WTC11 (cell line): ENCODE measurements around the gene SPECC1L. TPM values are rescaled to one million over a fixed set of nuclear protein-coding genes. Genes with fewer than 3 reads are reported as not detected.

Source experiments
- ATAC-seq: fragments of 200-7000 bp; cut with Tn5 transposase; 2 replicates; pipeline ENCODE4 v1.10.0; 2021; ENCODE audit warnings: mild to moderate bottlenecking, moderate library complexity
- CTCF ChIA-PET: fragments of 300-600 bp; sonication (Branson Sonifier 250); formaldehyde crosslinking; loops from one replicate; lab custom pipeline; 2021; ENCODE audit warnings: antibody characterized with exemption; lab: Charles Lee
- POLR2A ChIA-PET: fragments of 350-600 bp; sonication (Branson Sonifier 250); formaldehyde crosslinking; loops from one replicate; lab custom pipeline; 2021; ENCODE audit warnings: antibody characterized with exemption; lab: Charles Lee
- DNase-seq: peaks from one replicate; pipeline ENCODE4 v3.0.0; 2021; ENCODE audit warnings: low spot score
- H3K27ac Mint-ChIP-seq: 2 replicates; pipeline ENCODE4 v1.8.0; 2021; ENCODE audit warnings: mixed read lengths
- H3K27me3 Mint-ChIP-seq: 2 replicates; pipeline ENCODE4 v1.8.0; 2021; ENCODE audit warnings: low read depth, mild to moderate bottlenecking, moderate library complexity, mixed read lengths
- H3K36me3 Mint-ChIP-seq: 2 replicates; pipeline ENCODE4 v1.8.0; 2021; ENCODE audit warnings: mixed read lengths
- H3K4me1 Mint-ChIP-seq: 2 replicates; pipeline ENCODE4 v1.8.0; 2022; ENCODE audit warnings: mixed read lengths
- H3K4me3 Mint-ChIP-seq: 2 replicates; pipeline ENCODE4 v1.8.0; 2021; ENCODE audit warnings: mild to moderate bottlenecking, moderate library complexity, mixed read lengths
- H3K9me3 Mint-ChIP-seq: 2 replicates; pipeline ENCODE4 v1.8.0; 2021; ENCODE audit warnings: mixed read lengths
- ARID4B ChIP-seq: sonication (generic); formaldehyde crosslinking; IDR thresholded peaks from 2 replicates; pipeline ENCODE4 v1.8.0; 2023; ENCODE audit warnings: missing genetic modification reagents, mild to moderate bottlenecking, borderline replicate concordance
- ATF1 ChIP-seq: sonication (generic); formaldehyde crosslinking; IDR thresholded peaks from 2 replicates; pipeline ENCODE4 v1.8.1; 2023; ENCODE audit warnings: mild to moderate bottlenecking, moderate library complexity, missing genetic modification reagents
- ETV6 ChIP-seq: sonication (generic); formaldehyde crosslinking; IDR thresholded peaks from 2 replicates; pipeline ENCODE4 v1.8.1; 2022; ENCODE audit warnings: mild to moderate bottlenecking, missing genetic modification reagents
- HMGA2 ChIP-seq: fragments of 250-450 bp; sonication (Bioruptor Pico); IDR thresholded peaks from 2 replicates; pipeline ENCODE4 v1.4.0; 2021; ENCODE audit warnings: mild to moderate bottlenecking, moderate library complexity
- IRF1 ChIP-seq: sonication (generic); formaldehyde crosslinking; IDR thresholded peaks from 2 replicates; pipeline ENCODE4 v1.8.0; 2023; ENCODE audit warnings: missing genetic modification reagents
- JUN ChIP-seq: sonication (generic); formaldehyde crosslinking; IDR thresholded peaks from 2 replicates; pipeline ENCODE4 v1.8.0; 2023; ENCODE audit warnings: mild to moderate bottlenecking, missing genetic modification reagents
- MAX ChIP-seq: sonication (generic); formaldehyde crosslinking; IDR thresholded peaks from 2 replicates; pipeline ENCODE4 v1.8.0; 2022; ENCODE audit warnings: mild to moderate bottlenecking, missing genetic modification reagents
- NFE2L1 ChIP-seq: sonication (generic); formaldehyde crosslinking; IDR thresholded peaks from 2 replicates; pipeline ENCODE4 v1.8.1; 2023; ENCODE audit warnings: missing genetic modification reagents
- NFYB ChIP-seq: sonication (generic); formaldehyde crosslinking; conservative IDR thresholded peaks from 2 replicates; pipeline ENCODE4 v1.8.0; 2022; ENCODE audit warnings: low read depth, missing genetic modification reagents
- PRDM15 ChIP-seq: sonication (generic); formaldehyde crosslinking; IDR thresholded peaks from 2 replicates; pipeline ENCODE4 v1.8.0; 2022; ENCODE audit warnings: missing genetic modification reagents
- SP1 ChIP-seq: sonication (generic); formaldehyde crosslinking; conservative IDR thresholded peaks from 2 replicates; pipeline ENCODE4 v1.8.1; 2022; ENCODE audit warnings: missing genetic modification reagents
- total RNA-seq: library from RNA; stranded (reverse); gene quantifications from 3 replicates; pipeline ENCODE4 v1.2.3, GENCODE V29; 2021

The SPECC1L gene
- total RNA-seq, 1 experiment from 2014 or later = 44.6 TPM

GRCh38 chr22:24403346-24403745 lies 132.7 kb downstream of the SPECC1L start (continued):
- TF ChIP-seq NFYB = no peak

GRCh38 chr22:24404561-24405275 lies 134.1 kb downstream of the SPECC1L start:
- TF ChIP-seq PRDM15 (CRISPR knock-in tag) = 0 out of 2 replicates have a peak, but pooled peaks have one; percentile 1
- TF ChIP-seq NFE2L1 (CRISPR knock-in tag) = no peak
- ChIA-PET POLR2A (no interaction called here), CTCF (interaction anchor here (1.4 kb wide), 1 partner anchor 27 kb away, joined by 5 read pairs; no protein-coding TSS in a partner anchor)
- Mint-ChIP-seq H3K27ac (peak overlapping the region; percentile 41; the same call in 1 of the 2 replicates), H3K4me1 (peaks cover 25% of the 10 kb centered on the region), H3K36me3 (peaks cover 16% of the 10 kb centered on the region), H3K9me3 (no peaks in the 10 kb centered on the region), H3K27me3 (no peaks in the 10 kb centered on the region), H3K4me3 (no peak overlapping the region)
- ATAC-seq = no peak
- no peak for DNase-seq

- H3K4me1 Mint-ChIP-seq = peaks cover 25% of the 10 kb centered on the region
- CTCF ChIA-PET = interaction anchor here (1.4 to 2.6 kb wide), 3 partner anchors 16 to 116 kb away, joined by 5 to 16 read pairs (median 10); no protein-coding TSS in a partner anchor
- H3K4me3 Mint-ChIP-seq = no peak overlapping the region
- H3K27ac Mint-ChIP-seq = peak overlapping the region; percentile 72
- H3K36me3 Mint-ChIP-seq = peaks cover 16% of the 10 kb centered on the region
- DNase-seq (no peak), ATAC-seq (no peak)
- POLR2A ChIA-PET = no interaction called here
- H3K9me3 Mint-ChIP-seq = no peaks in the 10 kb centered on the region
- no peaks in the 10 kb centered on the region for H3K27me3 Mint-ChIP-seq
- TF ChIP-seq JUN (CRISPR knock-in tag) (no peak), SP1 (no peak), HMGA2 (CRISPR knock-in tag) (no peak), IRF1 (CRISPR knock-in tag) (no peak), PRDM15 (CRISPR knock-in tag) (no peak)
These were observed 135.1 kb downstream of the SPECC1L start for GRCh38 chr22:24405631-24406321.

- Mint-ChIP-seq H3K4me3 (no peak overlapping the region), H3K4me1 (peaks cover 25% of the 10 kb centered on the region), H3K27ac (peak overlapping the region; percentile 62), H3K27me3 (no peaks in the 10 kb centered on the region), H3K36me3 (peaks cover 14% of the 10 kb centered on the region), H3K9me3 (no peaks in the 10 kb centered on the region)
- CTCF ChIA-PET = interaction anchor here (0.8 to 2.6 kb wide), 6 partner anchors 14 to 115 kb away, joined by 3 to 16 read pairs (median 5); no protein-coding TSS in a partner anchor
- ATAC-seq = peak; percentile 62
- DNase-seq = no peak
- POLR2A ChIA-PET = no interaction called here
- TF ChIP-seq SP1 = no peak
- TF ChIP-seq ARID4B (CRISPR knock-in tag) = no peak
- TF ChIP-seq IRF1 (CRISPR knock-in tag) = no peak
- no peak for TF ChIP-seq MAX (CRISPR knock-in tag)
- no peak for TF ChIP-seq ATF1
- TF ChIP-seq ETV6 (CRISPR knock-in tag) = no peak
These were observed 136.0 kb downstream of the SPECC1L start for GRCh38 chr22:24406322-24407277.
